NB4 (cell line): Measurements from ENCODE around the gene UNC79.

Experiments
- CTCF ChIP-seq: IDR thresholded peaks from one replicate; pipeline ENCODE4 v1.5.1; 2012; ENCODE audit warnings: low read depth, low read length
- MAX ChIP-seq: IDR thresholded peaks from 2 replicates; pipeline ENCODE4 v1.6.1; 2011; ENCODE audit warnings: low read depth, low read length
- POLR2A ChIP-seq: IDR thresholded peaks from 2 replicates; pipeline ENCODE4 v1.6.1; 2011; ENCODE audit warnings: mild to moderate bottlenecking; ENCODE audit not compliant: insufficient read length; ENCODE audit errors: extremely low read depth

- TF ChIP-seq POLR2A (no peak), CTCF (no peak), MAX (no peak)
These were observed 117.5 kb downstream of the UNC79 start for GRCh38 chr14:93548102-93548843.
